Activated CD4-positive, alpha-beta T cell treated with anti-CD3 and anti-CD28 coated beads, Interleukin-2, amount 50 U/mL, for 4 hours (primary cell): ENCODE measurements around the gene NCAPD2.
"Not testable (repeated sequence)": the region's sequence is repeated elsewhere in the genome, so short reads cannot be mapped to it uniquely, and the experiment has no call there.

Experiments used
- DNase-seq, 2 experiments: peaks; one replicate each; pipeline ENCODE4 v3.0.0-alpha.2; 2020

Gene NCAPD2

DNA sequence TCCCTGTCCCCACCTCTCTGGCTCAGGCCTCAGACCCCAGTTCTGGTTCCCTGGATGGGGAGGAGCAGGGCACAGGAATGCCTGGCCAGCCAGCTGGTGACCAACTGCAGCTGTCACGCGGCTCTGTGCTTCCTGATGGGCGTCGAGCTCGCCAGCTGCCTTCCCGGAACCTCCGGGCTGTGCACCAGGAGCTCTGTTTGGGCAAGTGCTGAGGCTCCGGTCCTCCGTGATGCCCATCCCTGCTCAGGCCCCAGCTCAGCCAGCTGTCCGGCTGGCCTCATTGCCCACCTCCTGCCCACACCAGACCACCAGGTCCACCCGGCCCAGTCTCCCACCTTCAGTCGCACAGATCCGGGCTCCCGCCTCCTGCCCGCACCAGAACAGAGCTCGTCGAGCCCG lies 57.2 kb downstream of the NCAPD2 start:
- no peak for DNase-seq

DNA sequence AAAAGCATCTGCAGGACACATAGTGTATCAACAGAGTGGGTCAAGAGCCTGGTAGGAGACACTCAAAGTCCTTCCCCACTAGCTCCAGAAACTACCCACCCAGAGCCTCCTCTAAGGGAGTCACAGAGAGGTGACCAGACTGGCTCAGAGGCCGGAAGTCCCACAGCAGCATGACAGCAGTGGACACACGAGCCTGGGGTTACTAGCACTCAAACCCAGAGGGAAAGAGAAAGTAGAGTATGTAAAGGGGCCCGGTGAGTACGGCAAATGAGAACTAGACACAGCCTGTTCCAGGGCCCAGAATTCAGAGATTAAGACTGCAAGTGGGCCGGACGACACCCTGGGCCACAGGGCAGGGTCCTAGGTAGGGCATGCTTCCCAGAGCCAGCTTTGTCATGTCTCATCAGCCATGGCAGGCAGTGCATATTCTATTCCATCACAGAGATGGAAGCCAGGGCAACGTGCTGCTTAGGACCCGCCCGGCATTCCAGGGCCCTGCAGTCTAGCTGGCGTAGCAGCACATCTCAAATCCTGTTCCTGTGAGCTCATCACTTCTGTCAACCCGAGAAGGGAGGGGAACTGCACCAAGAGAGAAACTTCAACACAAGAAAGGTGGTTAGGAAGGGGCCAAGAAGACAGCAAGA lies 57.7 kb downstream of the NCAPD2 start:
- DNase-seq, result no peak

DNA sequence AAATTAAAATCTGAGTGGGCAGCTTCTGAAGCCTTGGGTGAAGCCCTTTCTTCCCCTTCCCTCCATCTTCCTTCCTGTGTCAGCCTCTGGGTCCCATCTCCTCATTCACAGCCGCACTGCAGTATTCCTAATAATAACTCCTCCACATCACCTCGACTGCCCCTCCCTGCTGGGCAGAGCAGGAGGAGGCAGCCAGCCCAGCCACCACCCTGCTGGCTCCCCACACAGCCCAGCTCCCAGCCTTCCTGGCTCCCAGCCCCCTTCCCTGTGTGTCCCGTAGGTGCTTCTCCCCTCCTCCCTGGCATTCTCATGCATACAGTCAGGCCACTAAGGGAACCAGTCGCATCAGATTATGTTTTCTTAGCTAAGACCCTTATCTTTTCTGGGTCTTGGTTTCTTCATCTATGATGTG lies 58.2 kb downstream of the NCAPD2 start:
- no peak for DNase-seq

DNA sequence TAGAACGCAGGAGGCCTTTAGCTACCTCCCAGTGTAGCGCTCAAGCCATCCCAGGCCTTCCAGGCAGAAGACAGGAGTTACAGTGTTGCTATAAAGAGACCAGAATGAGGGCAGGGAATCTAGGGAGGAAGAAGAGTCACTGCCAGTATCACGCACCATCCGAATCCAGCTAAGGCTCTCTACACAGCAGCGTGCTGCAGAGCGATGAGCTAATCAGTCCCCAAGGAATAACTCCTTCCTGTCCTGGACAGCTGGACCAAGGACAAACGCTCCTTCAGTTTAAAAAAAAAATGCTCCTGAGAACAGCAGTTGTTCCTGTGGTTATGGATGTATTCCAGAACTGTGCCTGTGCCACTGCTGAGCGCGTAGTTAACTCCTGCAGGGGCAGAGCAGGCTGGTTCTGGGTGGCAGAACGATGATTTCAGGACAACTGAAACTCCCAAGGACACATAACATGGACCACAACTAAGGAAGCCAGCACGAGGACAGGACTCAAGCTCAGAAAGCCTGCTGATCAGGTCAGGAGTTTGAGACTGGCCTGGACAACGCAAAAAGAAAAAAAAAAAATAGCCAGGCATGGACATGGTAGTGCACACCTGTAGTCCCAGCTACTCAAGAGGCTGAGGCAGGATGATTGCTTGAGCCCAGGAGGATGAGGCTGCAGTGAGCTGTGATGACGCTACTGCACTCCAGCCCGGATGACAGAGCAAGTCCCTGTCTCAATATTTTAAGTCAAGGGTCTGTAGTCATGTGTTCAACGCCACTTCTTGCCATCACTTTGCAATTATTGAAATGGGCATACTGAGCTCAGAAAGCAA lies 59.4 kb downstream of the NCAPD2 start:
- no peak for DNase-seq

DNA sequence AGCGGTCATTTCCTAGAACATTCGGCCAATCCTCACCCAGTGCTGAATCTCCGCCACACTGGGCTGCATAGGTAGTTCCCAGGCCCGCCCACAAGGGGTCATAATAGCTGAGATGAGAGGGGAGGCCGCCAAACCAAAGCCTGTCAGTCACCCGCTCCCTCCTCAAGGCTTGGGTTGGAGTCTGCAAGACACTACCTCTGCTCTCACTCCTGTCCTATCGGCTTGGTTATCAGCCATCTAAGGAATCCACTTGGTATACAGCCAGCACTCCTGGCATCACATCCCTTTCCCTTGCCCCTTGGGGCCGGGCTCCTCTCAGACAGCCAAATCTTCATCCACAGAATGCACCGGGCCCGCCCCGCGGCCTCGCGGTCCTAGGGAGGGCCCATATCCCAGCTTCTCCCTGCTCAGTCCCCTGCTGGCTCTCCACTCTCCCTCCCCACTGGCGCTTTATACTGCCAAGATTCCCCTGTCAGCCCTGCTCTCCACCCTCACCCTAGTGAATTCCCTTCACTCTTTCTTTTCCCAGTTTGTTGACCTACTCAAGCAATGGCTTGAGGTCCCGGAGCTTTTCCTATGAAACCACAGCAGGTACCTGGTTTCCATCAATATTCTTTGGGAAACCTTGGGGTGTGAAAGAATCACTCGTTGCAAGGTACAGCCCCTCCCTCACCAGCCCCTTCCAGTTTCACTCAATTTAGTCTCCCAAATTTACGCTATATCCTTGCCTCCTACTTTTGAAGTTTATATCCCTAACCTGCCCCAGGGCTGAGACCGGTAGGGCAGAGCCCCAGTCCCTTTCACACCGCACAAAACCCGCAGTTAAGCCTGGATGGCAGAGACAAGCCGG lies 60.5 kb downstream of the NCAPD2 start:
- DNase-seq, result peak; percentile 63 to 65

DNA sequence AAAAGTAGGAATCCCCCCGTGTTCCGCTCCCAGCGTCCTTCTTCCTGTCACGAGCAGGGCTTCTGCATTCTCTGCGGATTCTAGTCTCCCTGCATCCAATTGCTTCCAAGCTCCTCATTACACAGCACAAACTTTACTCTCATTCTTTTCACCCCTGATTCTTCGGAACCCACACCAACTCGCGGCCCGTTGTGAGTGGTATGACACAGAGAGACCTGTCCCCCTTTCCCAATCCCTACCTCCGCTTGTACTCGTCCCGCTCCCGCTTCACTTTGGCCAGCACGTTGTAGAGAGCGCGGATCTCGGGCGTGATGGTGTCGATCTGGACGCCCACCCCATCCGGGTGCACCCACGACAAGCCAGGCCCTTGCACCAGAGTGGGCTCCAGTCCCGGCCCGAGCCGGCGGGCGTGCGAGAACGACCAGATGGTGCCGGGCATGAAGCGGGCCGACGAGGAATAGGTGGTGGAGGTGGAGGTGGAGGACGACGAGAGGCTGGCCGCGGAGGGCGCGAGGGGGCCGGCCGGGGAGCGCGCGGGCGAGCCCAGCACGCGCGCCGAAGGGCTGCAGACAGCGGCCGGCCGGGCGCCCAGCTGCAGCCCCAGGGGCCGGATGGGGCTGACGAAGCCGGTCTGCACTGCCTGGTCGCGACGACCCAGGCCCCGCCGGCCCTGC lies 61.3 kb downstream of the NCAPD2 start:
- DNase-seq, result no peak

DNA sequence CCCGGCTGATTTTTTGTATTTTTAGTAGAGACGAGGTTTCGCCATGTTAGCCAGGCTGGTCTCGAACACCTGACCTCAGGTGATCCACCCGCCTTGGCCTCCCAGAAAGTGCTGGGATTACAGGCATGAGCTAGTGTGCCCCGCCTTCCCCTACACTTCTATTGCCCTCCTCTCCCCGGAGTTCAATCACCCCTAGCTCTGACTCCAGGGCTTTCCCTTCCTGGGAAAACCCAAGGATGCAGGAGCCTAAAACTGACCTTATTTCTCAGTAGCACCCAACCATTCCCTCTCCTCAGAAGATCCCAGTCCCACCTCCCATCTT lies 62.6 kb downstream of the NCAPD2 start:
- DNase-seq, result not testable (repeated sequence)

DNA sequence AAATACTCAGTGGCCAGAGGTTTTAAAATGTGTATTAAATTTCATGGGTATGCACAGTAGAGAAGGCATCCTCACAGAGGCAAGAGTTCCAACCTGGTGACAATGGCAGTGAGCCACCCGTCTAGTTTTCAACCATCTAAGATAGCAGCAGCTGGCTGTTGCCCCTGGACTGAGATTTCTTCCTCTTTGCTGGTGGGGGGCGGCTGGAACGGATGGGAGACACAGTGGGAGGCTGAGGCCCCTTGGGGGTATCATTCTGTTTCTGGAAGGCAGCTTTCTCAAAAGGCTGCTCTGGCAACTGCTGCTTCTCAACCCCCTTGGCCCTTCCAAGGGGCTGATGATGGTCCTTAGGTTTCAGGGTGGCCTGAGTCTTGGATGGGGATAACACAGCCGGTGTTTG lies 63.0 kb downstream of the NCAPD2 start:
- no peak for DNase-seq

DNA sequence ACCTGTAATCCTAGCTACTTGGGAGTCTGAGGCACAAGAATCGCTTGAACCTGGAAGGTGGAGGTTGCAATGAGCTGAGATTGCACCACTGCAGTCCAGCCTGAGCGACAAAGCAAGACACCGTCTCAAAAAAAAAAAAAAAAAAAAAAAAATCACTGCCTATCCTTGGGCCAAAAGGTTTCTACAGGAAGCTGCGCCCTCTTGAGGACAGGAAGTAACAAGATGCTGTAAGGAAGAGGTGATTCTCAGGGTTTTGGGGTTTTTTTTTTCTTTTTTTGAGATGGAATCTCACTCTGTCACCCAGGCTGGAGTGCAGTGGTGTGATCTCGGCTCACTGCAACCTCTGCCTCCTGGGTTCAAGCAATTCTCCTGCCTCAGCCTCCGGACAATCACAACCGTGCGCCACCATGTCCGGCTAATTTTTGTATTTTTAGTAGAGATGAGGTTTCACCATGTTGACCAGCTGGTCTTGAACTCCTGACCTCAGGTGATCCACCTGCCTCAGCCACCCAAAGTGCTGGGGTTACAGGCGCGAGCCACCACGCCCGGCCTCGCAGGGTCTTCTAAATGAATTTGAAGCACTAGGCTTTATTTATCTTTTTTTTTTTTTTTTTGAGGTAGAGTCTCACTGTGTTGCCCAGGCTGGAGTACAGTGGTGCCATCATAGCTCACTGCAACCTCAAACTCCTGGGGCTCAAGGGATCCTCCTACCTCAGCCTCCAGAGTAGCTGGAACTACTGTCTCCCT lies 64.3 kb downstream of the NCAPD2 start:
- not testable (repeated sequence) for DNase-seq

DNA sequence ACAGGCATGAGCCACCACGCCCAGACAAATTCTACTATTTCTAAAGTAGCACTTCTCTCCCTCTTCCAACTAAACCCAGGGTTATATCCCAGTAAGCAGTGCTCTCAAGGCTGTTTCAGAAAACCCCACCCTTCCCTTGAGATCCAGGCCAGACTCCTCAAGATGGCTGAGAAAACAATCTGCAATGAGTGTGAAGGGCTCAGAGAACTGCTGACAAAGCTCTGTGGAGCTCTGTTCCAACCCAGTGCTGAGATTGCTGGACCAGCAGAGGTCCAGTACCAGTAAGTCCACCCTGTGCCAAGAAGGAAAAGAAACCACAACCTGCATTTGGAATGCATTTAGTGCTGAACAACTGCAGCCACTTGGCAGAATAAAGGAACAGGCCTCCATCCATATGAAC lies 65.6 kb downstream of the NCAPD2 start:
- DNase-seq, result no peak

DNA sequence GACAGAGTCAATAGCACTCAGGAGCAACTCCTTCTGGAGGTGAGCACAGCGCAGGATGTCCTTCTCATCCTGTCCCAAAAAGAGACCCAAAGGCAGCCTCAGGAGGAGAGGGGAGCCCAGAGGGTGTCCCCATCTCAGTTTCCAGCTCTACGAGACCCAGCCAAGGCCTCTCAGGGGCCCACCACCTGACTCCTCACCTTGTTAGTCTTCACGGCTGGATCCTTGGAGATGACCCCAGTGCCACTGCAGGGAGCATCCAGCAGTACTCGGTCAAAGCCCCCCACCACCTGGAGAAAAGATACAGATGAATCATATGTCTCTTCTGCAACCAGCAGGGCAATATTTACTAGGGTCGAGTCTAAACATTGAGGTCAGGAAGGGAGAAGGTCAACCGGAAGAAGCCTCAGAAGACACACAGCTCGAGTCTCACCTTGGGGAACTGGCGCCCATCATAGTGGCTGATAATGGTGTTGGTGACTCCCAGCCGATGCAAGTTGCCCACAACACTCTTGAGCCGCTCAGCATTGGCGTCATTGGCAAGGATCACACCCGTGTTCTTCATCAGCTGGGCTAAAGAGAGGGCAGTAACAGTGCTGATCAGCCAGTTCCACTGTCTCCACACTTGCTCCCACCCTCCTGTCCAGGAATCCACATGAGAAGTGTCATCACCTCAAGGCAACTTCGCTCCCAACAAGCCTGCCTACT lies 66.8 kb downstream of the NCAPD2 start:
- DNase-seq, result no peak

DNA sequence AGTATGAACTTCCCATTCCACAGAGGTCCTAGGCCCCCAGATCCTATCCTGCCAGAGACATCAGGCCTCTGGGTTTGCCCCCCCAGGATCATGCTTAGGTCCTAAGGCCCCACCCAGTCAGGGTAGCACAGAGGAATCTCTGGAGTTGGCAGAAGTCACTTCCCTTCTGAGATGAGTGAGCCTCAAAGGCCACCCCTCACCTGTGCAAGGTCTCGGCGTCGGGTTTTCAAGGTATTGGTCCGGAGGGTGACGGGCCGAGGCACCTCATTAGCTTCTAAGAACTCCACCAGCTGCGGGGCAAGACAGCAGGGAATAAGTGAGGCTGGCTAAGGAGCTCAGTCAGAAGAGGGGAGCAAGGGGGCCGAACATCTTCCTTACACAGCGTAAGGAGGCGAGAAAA lies 69.0 kb downstream of the NCAPD2 start:
- no peak for DNase-seq

DNA sequence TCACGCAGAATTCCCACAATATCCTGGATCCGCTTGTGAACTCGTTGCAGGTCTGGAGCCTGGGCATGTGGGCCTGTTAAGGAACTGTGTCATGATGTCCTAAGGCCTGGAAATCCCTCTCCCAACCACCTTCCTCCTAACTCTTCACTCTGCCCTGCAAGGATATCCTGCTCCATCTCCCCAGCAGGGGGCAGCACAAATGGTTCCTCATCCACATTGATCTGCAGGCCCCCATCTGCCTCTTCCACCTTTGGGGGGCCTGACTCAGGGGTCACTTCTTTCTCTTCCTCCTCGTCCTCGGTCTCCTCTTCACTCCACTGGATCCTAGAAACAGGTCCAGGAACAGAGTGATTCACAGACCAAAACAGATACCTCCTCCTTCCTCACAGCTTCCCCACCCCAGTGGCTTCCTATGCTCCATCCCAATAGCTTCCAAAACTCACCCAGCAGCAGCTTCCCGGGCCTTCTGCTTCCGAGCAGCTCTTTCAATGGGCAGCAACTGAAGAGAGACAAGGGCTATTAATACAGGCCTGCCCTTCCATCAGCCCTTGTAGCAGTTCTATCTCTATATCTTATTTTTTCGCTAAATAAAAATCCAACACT lies 69.6 kb downstream of the NCAPD2 start:
- peak; percentile 64 to 65 for DNase-seq

DNA sequence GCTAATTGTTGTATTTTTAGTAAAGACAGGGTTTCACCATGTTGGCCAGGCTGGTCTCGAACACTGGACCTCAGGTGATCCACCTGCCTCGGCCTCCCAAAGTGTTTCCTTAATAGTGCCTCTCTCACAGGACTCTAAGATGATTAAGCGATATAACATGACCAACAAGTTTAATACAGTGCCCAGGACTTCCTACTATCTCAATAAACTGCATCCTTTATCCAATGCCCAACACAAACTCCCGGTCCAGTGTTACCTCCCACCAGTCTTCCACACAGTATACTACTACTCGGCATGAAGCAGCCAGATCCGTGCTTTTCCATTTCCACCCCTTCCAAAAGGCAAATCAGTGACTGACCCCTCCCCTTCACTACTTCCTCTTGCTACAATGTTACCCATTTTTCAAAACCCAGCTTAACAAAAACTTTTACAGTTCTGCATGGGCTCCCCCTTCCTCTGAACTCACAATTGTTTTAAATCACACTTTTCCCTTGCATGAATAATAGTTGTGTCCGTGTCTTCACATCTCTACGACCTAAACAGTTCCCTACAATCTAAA lies 73.3 kb downstream of the NCAPD2 start:
- no peak for DNase-seq

DNA sequence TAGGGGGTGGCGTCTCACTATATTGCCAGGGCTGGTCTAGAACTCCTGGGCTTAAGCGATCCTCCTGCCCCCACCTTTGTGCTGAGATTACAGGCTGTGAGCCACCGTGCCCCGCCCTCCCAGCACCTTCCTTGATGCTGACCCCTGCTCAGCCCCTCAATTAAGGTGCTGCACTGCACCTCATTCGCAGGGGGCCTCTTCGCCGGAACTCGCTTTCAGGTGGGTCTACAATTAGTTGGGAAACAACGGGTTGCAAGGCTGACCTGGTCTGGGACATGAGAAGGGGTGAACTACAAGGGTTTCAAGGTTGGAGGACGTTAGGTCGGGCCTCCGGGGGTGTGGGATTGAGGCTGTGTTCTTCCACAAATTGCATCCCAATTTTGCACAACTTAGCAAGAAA lies 75.4 kb downstream of the NCAPD2 start:
- DNase-seq, result no peak

DNA sequence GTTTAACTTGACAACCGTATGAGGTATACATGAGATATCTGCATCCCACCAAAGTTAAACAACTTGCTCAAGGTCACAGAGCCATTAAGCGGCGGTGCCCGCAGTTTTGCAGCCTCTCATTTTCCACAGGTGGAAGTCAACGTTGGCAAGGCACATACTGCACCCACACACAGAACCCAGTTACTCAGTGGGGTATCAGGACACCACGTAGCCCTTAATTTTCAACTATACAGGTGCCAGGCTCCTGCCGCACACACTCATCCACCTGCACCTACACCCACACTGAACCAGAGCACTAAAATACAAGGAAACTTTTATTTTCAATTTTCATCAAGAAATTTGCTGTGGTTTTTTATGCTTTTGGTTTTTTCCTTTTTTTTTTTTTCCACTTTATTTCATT lies 75.9 kb downstream of the NCAPD2 start:
- no peak for DNase-seq

DNA sequence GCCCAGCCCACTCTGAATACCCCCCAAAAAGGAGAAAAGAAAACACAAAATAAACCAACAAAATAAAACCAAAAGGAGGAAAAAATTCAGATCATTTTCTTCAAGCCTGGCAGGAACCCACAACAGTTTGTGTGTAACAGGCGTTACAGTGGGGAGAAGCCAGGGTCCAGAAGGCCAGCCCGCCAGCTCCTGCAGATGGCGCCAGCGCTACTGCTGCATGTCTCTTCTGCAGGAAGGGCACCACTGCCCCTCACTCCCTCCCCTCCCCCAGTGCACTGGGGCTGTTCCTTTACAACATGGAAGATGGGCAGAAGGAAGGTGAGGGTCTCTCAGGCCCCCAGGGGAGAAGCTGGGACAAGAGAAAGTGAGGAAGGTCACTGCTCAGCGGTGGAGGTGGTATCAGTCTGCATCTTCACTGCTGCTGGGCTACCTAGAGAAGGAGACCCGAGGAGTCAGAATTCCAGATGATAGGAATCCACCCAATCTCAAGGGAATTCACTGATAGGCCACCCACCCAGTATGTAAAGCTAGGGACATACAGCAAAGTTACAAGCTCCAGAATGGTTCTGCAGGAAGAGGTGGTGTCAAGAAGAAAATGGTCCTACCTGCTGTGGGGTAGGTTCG lies 76.5 kb downstream of the NCAPD2 start:
- DNase-seq, result peak in 1 of 2 experiments; percentile 13

DNA sequence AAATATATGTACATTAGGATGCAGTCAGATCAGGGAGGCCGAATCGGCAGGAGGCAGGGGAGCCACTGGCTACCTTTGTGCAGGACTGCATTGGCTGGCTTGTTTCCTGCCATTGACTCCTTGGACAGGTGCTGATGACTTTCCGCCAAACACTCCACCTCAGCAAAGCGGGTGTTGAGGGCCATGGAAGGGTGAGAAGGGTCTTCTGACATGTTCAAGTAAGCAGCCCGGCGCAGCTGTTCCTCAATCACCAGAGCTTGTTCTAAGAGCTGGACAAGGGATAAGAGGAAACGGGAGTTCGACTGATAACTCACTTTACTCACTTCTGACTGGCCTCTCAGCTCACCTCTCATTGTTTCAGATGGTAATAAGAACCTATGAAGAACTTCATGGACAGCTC lies 79.1 kb downstream of the NCAPD2 start:
- DNase-seq, result no peak

DNA sequence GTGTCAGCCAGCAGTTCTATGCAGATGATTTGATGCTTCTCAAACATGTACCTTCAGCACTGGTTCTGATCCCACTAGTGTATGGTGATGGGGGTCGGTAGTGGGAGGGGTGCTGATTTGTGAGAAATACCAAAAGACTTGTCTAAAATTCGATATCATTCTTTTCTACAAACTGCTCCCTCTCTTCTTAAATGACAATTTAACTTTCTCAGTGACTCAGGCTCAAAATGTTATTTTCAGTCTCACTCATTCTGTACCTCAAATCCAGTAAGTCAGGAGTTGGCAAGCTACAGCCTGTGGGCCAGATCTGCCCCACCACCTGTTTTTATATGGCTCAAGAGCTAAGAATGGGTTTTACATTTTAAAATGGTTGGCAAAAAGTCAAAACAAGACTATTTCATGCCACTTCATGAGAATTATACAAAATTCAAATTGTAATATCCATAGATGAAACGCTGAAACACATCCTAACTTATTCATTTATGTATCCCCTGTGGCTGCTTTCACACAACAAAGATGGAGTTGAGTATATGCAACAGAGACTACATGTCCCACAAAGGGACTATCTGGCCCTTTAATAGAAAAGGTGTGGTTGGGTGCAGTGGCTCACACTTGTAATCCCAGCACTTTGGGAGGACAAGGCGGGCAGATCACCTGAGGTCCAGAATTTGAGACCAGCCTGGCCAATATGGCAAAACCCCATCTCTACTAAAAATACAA lies 80.8 kb downstream of the NCAPD2 start:
- DNase-seq, result no peak

DNA sequence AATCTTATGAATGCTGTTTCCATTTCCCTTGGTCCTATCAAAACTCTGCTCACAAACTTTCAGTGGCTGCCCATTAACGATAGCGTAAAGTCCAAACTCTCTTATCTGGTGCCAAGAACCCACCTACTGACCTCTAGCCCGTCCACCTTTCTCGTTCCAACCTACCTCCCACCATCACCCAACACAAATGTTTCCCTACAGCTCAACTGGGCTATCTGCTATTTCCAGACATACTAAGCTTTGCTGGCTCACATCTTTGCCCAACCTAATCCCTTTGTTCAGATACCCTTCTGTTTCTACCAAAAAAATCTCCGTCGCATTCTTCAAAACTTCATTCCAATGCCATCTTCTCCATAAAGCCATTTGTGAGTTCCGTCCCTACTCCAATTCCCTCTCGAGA lies 81.7 kb downstream of the NCAPD2 start:
- no peak for DNase-seq
